HEK293 (cell line): ENCODE measurements around the gene C1orf122.
A peak's percentile ranks its signal among the peaks of the same experiment; 100 is the strongest.

ENCODE experiments used
- BCL11B ChIP-seq: fragments of 450-650 bp; formaldehyde crosslinking; IDR thresholded peaks from 2 replicates; pipeline ENCODE4 v1.5.1; 2016; ENCODE audit warnings: low read depth, missing biosample characterization, missing genetic modification characterization
- EGR2 ChIP-seq: fragments of 450-650 bp; formaldehyde crosslinking; IDR thresholded peaks from 2 replicates; pipeline ENCODE4 v1.5.1; 2016; ENCODE audit warnings: low read depth, missing biosample characterization, missing genetic modification characterization
- GLI4 ChIP-seq: fragments of 450-650 bp; formaldehyde crosslinking; IDR thresholded peaks from 2 replicates; pipeline ENCODE4 v1.5.1; 2016; ENCODE audit warnings: missing biosample characterization, missing genetic modification characterization
- GLIS1 ChIP-seq: fragments of 450-650 bp; formaldehyde crosslinking; IDR thresholded peaks from 2 replicates; pipeline ENCODE4 v1.5.1; 2016; ENCODE audit warnings: missing biosample characterization, missing genetic modification characterization
- OSR2 ChIP-seq: fragments of 450-650 bp; formaldehyde crosslinking; IDR thresholded peaks from 2 replicates; pipeline ENCODE4 v1.5.1; 2016; ENCODE audit warnings: missing biosample characterization, missing genetic modification characterization
- SP7 ChIP-seq: fragments of 450-650 bp; formaldehyde crosslinking; IDR thresholded peaks from 2 replicates; pipeline ENCODE4 v1.5.1; 2016; ENCODE audit warnings: missing biosample characterization, missing genetic modification characterization
- TSHZ1 ChIP-seq: fragments of 450-650 bp; formaldehyde crosslinking; IDR thresholded peaks from 2 replicates; pipeline ENCODE4 v1.5.1; 2016; ENCODE audit warnings: missing biosample characterization, missing genetic modification characterization, borderline replicate concordance
- WT1 ChIP-seq: fragments of 450-650 bp; formaldehyde crosslinking; IDR thresholded peaks from 2 replicates; pipeline ENCODE4 v1.5.1; 2016; ENCODE audit warnings: missing biosample characterization, missing genetic modification characterization
- YY2 ChIP-seq: fragments of 450-650 bp; formaldehyde crosslinking; IDR thresholded peaks from 2 replicates; pipeline ENCODE4 v1.5.1; 2016; ENCODE audit warnings: missing biosample characterization, missing genetic modification characterization
- ZBTB8A ChIP-seq: fragments of 450-650 bp; formaldehyde crosslinking; IDR thresholded peaks from 2 replicates; pipeline ENCODE4 v1.5.1; 2016; ENCODE audit warnings: missing biosample characterization, missing genetic modification characterization
- ZNF10 ChIP-seq: fragments of 450-650 bp; formaldehyde crosslinking; IDR thresholded peaks from 2 replicates; pipeline ENCODE4 v1.5.1; 2017; ENCODE audit warnings: missing biosample characterization, missing genetic modification characterization
- ZNF157 ChIP-seq: fragments of 450-650 bp; formaldehyde crosslinking; IDR thresholded peaks from 2 replicates; pipeline ENCODE4 v1.5.1; 2016; ENCODE audit warnings: missing biosample characterization, missing genetic modification characterization
- ZNF169 ChIP-seq: fragments of 450-650 bp; formaldehyde crosslinking; IDR thresholded peaks from 2 replicates; pipeline ENCODE4 v1.5.1; 2016; ENCODE audit warnings: missing biosample characterization, missing genetic modification characterization
- ZNF184 ChIP-seq: fragments of 450-650 bp; IDR thresholded peaks from 2 replicates; pipeline ENCODE4 v1.5.1; 2018; ENCODE audit warnings: missing biosample characterization, mild to moderate bottlenecking, missing genetic modification characterization
- ZNF223 ChIP-seq: fragments of 450-650 bp; formaldehyde crosslinking; IDR thresholded peaks from 2 replicates; pipeline ENCODE4 v1.5.1; 2016; ENCODE audit warnings: missing biosample characterization, missing genetic modification characterization
- ZNF324 ChIP-seq: fragments of 450-650 bp; formaldehyde crosslinking; IDR thresholded peaks from 2 replicates; pipeline ENCODE4 v1.5.1; 2016; ENCODE audit warnings: missing biosample characterization, missing genetic modification characterization
- ZNF341 ChIP-seq: fragments of 450-650 bp; formaldehyde crosslinking; IDR thresholded peaks from 2 replicates; pipeline ENCODE4; 2016; ENCODE audit warnings: low read depth, missing biosample characterization, missing genetic modification characterization
- ZNF362 ChIP-seq: fragments of 450-650 bp; formaldehyde crosslinking; IDR thresholded peaks from 2 replicates; pipeline ENCODE4 v1.5.1; 2016; ENCODE audit warnings: missing biosample characterization, missing genetic modification characterization
- ZNF404 ChIP-seq: fragments of 450-650 bp; formaldehyde crosslinking; IDR thresholded peaks from 2 replicates; pipeline ENCODE4 v1.5.1; 2017; ENCODE audit warnings: missing biosample characterization, missing genetic modification characterization
- ZNF501 ChIP-seq: fragments of 450-650 bp; formaldehyde crosslinking; IDR thresholded peaks from 2 replicates; pipeline ENCODE4 v1.5.1; 2016; ENCODE audit warnings: missing biosample characterization, missing genetic modification characterization
- ZNF558 ChIP-seq: fragments of 450-650 bp; formaldehyde crosslinking; IDR thresholded peaks from 2 replicates; pipeline ENCODE4 v1.5.1; 2016; ENCODE audit warnings: missing biosample characterization, missing genetic modification characterization
- ZNF600 ChIP-seq: fragments of 450-650 bp; formaldehyde crosslinking; IDR thresholded peaks from 2 replicates; pipeline ENCODE4 v1.5.1; 2016; ENCODE audit warnings: missing biosample characterization, missing genetic modification characterization
- ZNF626 ChIP-seq: fragments of 450-650 bp; sonication (Bioruptor Pico); formaldehyde crosslinking; IDR thresholded peaks from 2 replicates; pipeline ENCODE4 v1.5.1; 2018; ENCODE audit warnings: missing biosample characterization, missing genetic modification characterization, inconsistent platforms
- ZNF664 ChIP-seq: fragments of 450-650 bp; formaldehyde crosslinking; IDR thresholded peaks from 2 replicates; pipeline ENCODE4 v1.5.1; 2016; ENCODE audit warnings: missing biosample characterization, missing genetic modification characterization
- ZNF776 ChIP-seq: fragments of 450-650 bp; formaldehyde crosslinking; IDR thresholded peaks from 2 replicates; pipeline ENCODE4 v1.5.0; 2017; ENCODE audit warnings: missing biosample characterization, missing genetic modification characterization, borderline replicate concordance
- ZNF843 ChIP-seq: fragments of 450-650 bp; formaldehyde crosslinking; IDR thresholded peaks from 2 replicates; pipeline ENCODE4 v1.5.1; 2016; ENCODE audit warnings: missing biosample characterization, missing genetic modification characterization
- TF ChIP-seq, protein P1 (sequence below): fragments of 450-650 bp; formaldehyde crosslinking; IDR thresholded peaks from 2 replicates; pipeline ENCODE4 v1.5.1; 2016; ENCODE audit warnings: missing biosample characterization, missing genetic modification characterization
- TF ChIP-seq, protein P2 (sequence below): fragments of 450-650 bp; formaldehyde crosslinking; conservative IDR thresholded peaks from 2 replicates; pipeline ENCODE4 v1.5.1; 2016; ENCODE audit warnings: low read depth, missing biosample characterization, missing genetic modification characterization
- TF ChIP-seq, protein P3 (sequence below): fragments of 450-650 bp; formaldehyde crosslinking; IDR thresholded peaks from 2 replicates; pipeline ENCODE4 v1.5.1; 2016; ENCODE audit warnings: missing biosample characterization, missing genetic modification characterization, low read depth

Gene C1orf122

GRCh38 chr1:37793773-37794371, 13.7 kb upstream of the C1orf122 start, which contains the start of gene MANEAL (continued):
- TF ChIP-seq GLIS1 (tag by site-specific recombination) (peak; percentile 43; the same call in 1 of the 2 replicates), ZNF324 (tag by site-specific recombination) (no peak), ZNF776 (tag by site-specific recombination) (no peak), BCL11B (tag by site-specific recombination) (no peak), ZNF843 (tag by site-specific recombination) (no peak), WT1 (tag by site-specific recombination) (no peak), ZNF626 (tag by site-specific recombination) (no peak; the same call in 1 of the 2 replicates), YY2 (no peak), ZNF157 (no peak), ZNF10 (tag by site-specific recombination) (0 out of 2 replicates have a peak, but pooled peaks have one; percentile 19), ZNF169 (no peak), ZNF362 (tag by site-specific recombination) (no peak), EGR2 (peak; percentile 30; the same call in 1 of the 2 replicates), ZNF184 (tag by site-specific recombination) (no peak), SP7 (tag by site-specific recombination) (peak; percentile 58; the same call in 1 of the 2 replicates), ZNF223 (no peak), ZNF558 (tag by site-specific recombination) (no peak), ZNF404 (tag by site-specific recombination) (no peak), GLI4 (tag by site-specific recombination) (no peak), ZNF341 (tag by site-specific recombination) (no peak), TSHZ1 (no peak), ZNF664 (no peak), ZNF501 (tag by site-specific recombination) (no peak), OSR2 (tag by site-specific recombination) (no peak), ZBTB8A (tag by site-specific recombination) (peak; percentile 79), ZNF600 (tag by site-specific recombination) (peak; percentile 62; the same call in 1 of the 2 replicates)
- TF ChIP-seq, protein P1, sequence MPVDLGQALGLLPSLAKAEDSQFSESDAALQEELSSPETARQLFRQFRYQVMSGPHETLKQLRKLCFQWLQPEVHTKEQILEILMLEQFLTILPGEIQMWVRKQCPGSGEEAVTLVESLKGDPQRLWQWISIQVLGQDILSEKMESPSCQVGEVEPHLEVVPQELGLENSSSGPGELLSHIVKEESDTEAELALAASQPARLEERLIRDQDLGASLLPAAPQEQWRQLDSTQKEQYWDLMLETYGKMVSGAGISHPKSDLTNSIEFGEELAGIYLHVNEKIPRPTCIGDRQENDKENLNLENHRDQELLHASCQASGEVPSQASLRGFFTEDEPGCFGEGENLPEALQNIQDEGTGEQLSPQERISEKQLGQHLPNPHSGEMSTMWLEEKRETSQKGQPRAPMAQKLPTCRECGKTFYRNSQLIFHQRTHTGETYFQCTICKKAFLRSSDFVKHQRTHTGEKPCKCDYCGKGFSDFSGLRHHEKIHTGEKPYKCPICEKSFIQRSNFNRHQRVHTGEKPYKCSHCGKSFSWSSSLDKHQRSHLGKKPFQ (tag by site-specific recombination) = no peak
- TF ChIP-seq, protein P2, sequence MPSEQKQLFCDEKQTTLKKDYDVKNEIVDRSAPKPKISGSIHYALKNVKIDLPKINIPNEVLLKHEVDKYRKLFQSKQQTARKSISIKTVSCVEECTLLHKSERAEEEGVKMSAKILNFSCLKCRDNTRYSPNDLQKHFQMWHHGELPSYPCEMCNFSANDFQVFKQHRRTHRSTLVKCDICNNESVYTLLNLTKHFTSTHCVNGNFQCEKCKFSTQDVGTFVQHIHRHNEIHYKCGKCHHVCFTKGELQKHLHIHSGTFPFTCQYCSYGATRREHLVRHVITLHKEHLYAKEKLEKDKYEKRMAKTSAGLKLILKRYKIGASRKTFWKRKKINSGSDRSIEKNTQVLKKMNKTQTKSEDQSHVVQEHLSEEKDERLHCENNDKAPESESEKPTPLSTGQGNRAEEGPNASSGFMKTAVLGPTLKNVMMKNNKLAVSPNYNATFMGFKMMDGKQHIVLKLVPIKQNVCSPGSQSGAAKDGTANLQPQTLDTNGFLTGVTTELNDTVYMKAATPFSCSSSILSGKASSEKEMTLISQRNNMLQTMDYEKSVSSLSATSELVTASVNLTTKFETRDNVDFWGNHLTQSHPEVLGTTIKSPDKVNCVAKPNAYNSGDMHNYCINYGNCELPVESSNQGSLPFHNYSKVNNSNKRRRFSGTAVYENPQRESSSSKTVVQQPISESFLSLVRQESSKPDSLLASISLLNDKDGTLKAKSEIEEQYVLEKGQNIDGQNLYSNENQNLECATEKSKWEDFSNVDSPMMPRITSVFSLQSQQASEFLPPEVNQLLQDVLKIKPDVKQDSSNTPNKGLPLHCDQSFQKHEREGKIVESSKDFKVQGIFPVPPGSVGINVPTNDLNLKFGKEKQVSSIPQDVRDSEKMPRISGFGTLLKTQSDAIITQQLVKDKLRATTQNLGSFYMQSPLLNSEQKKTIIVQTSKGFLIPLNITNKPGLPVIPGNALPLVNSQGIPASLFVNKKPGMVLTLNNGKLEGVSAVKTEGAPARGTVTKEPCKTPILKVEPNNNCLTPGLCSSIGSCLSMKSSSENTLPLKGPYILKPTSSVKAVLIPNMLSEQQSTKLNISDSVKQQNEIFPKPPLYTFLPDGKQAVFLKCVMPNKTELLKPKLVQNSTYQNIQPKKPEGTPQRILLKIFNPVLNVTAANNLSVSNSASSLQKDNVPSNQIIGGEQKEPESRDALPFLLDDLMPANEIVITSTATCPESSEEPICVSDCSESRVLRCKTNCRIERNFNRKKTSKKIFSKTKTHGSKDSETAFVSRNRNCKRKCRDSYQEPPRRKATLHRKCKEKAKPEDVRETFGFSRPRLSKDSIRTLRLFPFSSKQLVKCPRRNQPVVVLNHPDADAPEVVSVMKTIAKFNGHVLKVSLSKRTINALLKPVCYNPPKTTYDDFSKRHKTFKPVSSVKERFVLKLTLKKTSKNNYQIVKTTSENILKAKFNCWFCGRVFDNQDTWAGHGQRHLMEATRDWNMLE = no peak
- TF ChIP-seq, protein P3, sequence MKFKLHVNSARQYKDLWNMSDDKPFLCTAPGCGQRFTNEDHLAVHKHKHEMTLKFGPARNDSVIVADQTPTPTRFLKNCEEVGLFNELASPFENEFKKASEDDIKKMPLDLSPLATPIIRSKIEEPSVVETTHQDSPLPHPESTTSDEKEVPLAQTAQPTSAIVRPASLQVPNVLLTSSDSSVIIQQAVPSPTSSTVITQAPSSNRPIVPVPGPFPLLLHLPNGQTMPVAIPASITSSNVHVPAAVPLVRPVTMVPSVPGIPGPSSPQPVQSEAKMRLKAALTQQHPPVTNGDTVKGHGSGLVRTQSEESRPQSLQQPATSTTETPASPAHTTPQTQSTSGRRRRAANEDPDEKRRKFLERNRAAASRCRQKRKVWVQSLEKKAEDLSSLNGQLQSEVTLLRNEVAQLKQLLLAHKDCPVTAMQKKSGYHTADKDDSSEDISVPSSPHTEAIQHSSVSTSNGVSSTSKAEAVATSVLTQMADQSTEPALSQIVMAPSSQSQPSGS = no peak
